Activated T-helper 1 cell treated with Interleukin-2 at 50 U/mL for 16 hours (primary cell): ENCODE measurements around the gene ZMIZ2.
"Not testable (repeated sequence)": the region's sequence is repeated elsewhere in the genome, so short reads cannot be mapped to it uniquely, and the experiment has no call there.

Source experiments
- DNase-seq: peaks from one replicate; pipeline ENCODE4 v3.0.0-alpha.2; 2020; ENCODE audit warnings: low read depth

Gene ZMIZ2

GRCh38 chr7:44727158-44727936, 21.3 kb upstream of the ZMIZ2 start:
- DNase-seq, result no peak

GRCh38 chr7:44727937-44728262, 20.7 kb upstream of the ZMIZ2 start:
- DNase-seq, result no peak

GRCh38 chr7:44729949-44730590, 18.6 kb upstream of the ZMIZ2 start:
- DNase-seq, result no peak

GRCh38 chr7:44732971-44733370, 15.7 kb upstream of the ZMIZ2 start:
- not testable (repeated sequence) for DNase-seq

GRCh38 chr7:44733708-44734481, 14.8 kb upstream of the ZMIZ2 start:
- DNase-seq, result no peak

GRCh38 chr7:44735403-44736165, 13.1 kb upstream of the ZMIZ2 start:
- DNase-seq, result no peak

GRCh38 chr7:44736896-44737295, 11.8 kb upstream of the ZMIZ2 start:
- DNase-seq, result no peak

- no peak for DNase-seq
Measured at GRCh38 chr7:44738051-44738723, 10.5 kb upstream of the ZMIZ2 start.

GRCh38 chr7:44738876-44739665, 9.6 kb upstream of the ZMIZ2 start:
- DNase-seq, result no peak

- no peak for DNase-seq
Measured at GRCh38 chr7:44740055-44740454, 8.6 kb upstream of the ZMIZ2 start.

GRCh38 chr7:44743750-44744149, 4.9 kb upstream of the ZMIZ2 start:
- no peak for DNase-seq

GRCh38 chr7:44748948-44749731, 493 bp downstream of the ZMIZ2 start:
- no peak for DNase-seq

- no peak for DNase-seq
Measured at GRCh38 chr7:44749992-44750391, 1.3 kb downstream of the ZMIZ2 start.

- DNase-seq, result no peak
Measured at GRCh38 chr7:44750424-44750823, 1.8 kb downstream of the ZMIZ2 start.

GRCh38 chr7:44750921-44751571, 2.4 kb downstream of the ZMIZ2 start:
- peak; percentile 16 for DNase-seq

- no peak for DNase-seq
Measured at GRCh38 chr7:44752822-44753221, 4.2 kb downstream of the ZMIZ2 start.

- DNase-seq, result no peak
Measured at GRCh38 chr7:44754802-44755697, 6.4 kb downstream of the ZMIZ2 start.
